Measurements from ENCODE around the gene GPRC5D. TPM values are rescaled to one million over a fixed set of nuclear protein-coding genes. Genes with fewer than 3 reads are reported as not detected.

GPRC5D gene
- polyA plus RNA-seq, 4 donors: 0.30 to 1.2 (median 0.92) TPM

- DNase-seq (ENCODE audit: low read depth in 4 of 4, low spot score in 2 of 4): peak in 2 of 4 donors; percentile 62 to 82
These were observed 60.7 kb downstream of the GPRC5D start, which contains the start of gene GPRC5A for GRCh38 chr12:12891080-12891880. Gene GPRC5A, plus strand, starts transcription at chr12:12891562. Its CDS starts 16,688 bp downstream, at chr12:12908250.

Other genes starting within 250 kb of the GPRC5D start
- gene CDKN1B, start 234.8 kb downstream of the GPRC5D start, polyA plus RNA-seq (ENCODE audit: insufficient read length in 4 of 4): 10 to 100 TPM; 60.7 to 81.3 (median 73.0) TPM
- gene APOLD1, start 166.5 kb downstream of the GPRC5D start, polyA plus RNA-seq (ENCODE audit: insufficient read length in 4 of 4): 10 to 100 TPM in 2 of 4 donors, 1 to 10 TPM in 2; 7.4 to 14.5 (median 9.6) TPM
- 10 to 100 TPM; 71.7 to 77.8 (median 76.0) TPM for gene DDX47, start 138.8 kb downstream of the GPRC5D start, polyA plus RNA-seq (ENCODE audit: insufficient read length in 4 of 4)
- gene GPRC5A, start 60.6 kb downstream of the GPRC5D start, polyA plus RNA-seq (ENCODE audit: insufficient read length in 4 of 4): 10 to 100 TPM in 2 of 4 donors, 1 to 10 TPM in 2; 6.8 to 10.7 (median 9.4) TPM
- gene HEBP1, start 48.1 kb upstream of the GPRC5D start, polyA plus RNA-seq (ENCODE audit: insufficient read length in 4 of 4): 10 to 100 TPM; 57.3 to 75.9 (median 70.1) TPM
- 10 to 100 TPM; 10.3 to 13.6 (median 12.7) TPM for gene FAM234B, start 92.2 kb upstream of the GPRC5D start, polyA plus RNA-seq (ENCODE audit: insufficient read length in 4 of 4)
- under 1 TPM; 0.35 to 0.63 (median 0.57) TPM for gene GSG1, start 151.5 kb upstream of the GPRC5D start, polyA plus RNA-seq (ENCODE audit: insufficient read length in 4 of 4)
- 100 to 1,000 TPM in 3 of 4 donors, 10 to 100 TPM in 1; 81.8 to 112 (median 103) TPM for gene EMP1, start 244.6 kb upstream of the GPRC5D start, polyA plus RNA-seq (ENCODE audit: insufficient read length in 4 of 4)